IPS-15b (cell line): ENCODE data around the gene GMDS.

Experiments
- H3K27me3 ChIP-seq: one replicate; pipeline ENCODE4 v1.6.1; 2013; ENCODE audit warnings: low read length; ENCODE audit not compliant: control insufficient read depth, insufficient read depth
- H3K36me3 ChIP-seq: one replicate; pipeline ENCODE4 v1.6.1; 2013; ENCODE audit warnings: low read length; ENCODE audit not compliant: control insufficient read depth, insufficient read depth
- H3K4me1 ChIP-seq: one replicate; pipeline ENCODE4 v1.6.1; 2013; ENCODE audit warnings: mild to moderate bottlenecking, low read length; ENCODE audit not compliant: control insufficient read depth, insufficient read depth
- H3K4me3 ChIP-seq: one replicate; pipeline ENCODE4 v1.5.1; 2013; ENCODE audit warnings: low read depth, low read length
- H3K9ac ChIP-seq: one replicate; pipeline ENCODE4 v1.6.1; 2013; ENCODE audit warnings: low read depth, mild to moderate bottlenecking, low read length
- H3K9me3 ChIP-seq: one replicate; pipeline ENCODE4 v1.6.1; 2013; ENCODE audit warnings: mild to moderate bottlenecking, low read length; ENCODE audit not compliant: control insufficient read depth, insufficient read depth

Gene GMDS

DNA sequence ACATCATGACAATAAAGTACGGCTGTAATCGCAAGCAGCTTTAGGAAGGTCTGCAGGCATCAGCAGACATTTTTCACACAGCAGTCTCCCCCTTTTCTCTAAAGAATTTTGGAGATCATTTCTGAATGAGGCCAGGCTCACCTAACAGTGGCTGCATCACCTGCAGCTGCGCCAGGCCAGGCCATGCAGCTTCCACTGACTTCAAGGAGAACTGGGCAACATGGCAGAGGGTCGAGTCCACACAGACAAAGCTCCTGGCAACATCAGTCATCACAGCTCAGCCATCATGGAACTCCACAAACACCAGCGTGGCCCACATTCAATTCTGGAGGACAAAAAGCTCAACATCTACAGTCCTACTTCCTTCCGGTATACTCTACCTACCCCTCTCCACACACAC is 653.5 kb downstream of the GMDS start:
- Histone ChIP-seq H3K27me3 (peaks cover 5% of the 10 kb centered on the region), H3K36me3 (no peaks in the 10 kb centered on the region), H3K9me3 (no peaks in the 10 kb centered on the region), H3K4me3 (no peak overlapping the region), H3K9ac (no peak overlapping the region), H3K4me1 (peaks cover 5% of the 10 kb centered on the region)

DNA sequence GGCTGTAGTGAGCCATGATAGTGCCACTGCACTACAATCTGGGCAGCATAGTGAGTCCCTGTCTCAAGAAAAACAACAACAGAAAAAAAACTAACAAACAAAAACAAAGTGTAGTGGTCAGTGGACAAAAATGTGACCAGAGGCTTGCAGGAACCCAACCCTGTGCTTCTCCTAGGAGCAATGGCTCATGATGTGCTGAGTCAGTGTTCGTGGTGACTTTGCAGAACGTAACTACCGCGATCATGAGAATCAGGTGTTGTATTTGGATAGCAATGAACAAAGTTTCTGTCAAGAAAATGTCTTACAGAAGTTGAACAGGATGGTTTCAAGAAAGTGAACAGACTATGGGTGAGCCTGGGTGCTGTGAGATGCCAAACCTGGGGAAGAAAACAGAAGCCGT is 654.2 kb downstream of the GMDS start:
- Histone ChIP-seq H3K9me3 (no peaks in the 10 kb centered on the region), H3K27me3 (peaks cover 5% of the 10 kb centered on the region), H3K9ac (no peak overlapping the region), H3K4me1 (no peaks in the 10 kb centered on the region), H3K4me3 (no peak overlapping the region), H3K36me3 (no peaks in the 10 kb centered on the region)

DNA sequence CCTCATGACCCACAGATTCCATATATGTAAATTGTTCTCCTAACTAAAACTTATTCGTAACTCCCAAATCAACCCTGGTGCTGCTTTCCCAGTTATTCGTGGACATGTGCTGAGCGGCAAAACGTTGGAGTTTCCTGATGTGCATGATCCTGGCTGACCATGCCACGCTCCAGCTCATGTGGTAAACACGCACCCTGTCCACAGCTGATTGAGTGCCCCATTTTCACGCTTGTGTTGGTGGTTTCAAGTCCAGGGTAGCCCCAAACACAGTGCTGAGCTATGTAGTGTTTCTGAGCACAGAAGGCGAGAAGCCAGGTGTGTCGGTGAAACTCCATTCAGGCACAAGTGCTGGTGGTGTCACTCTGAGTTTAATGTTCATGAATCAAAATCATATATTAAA is 654.8 kb downstream of the GMDS start:
- Histone ChIP-seq H3K9me3 (no peaks in the 10 kb centered on the region), H3K4me1 (no peaks in the 10 kb centered on the region), H3K36me3 (no peaks in the 10 kb centered on the region), H3K27me3 (peaks cover 5% of the 10 kb centered on the region), H3K9ac (no peak overlapping the region), H3K4me3 (no peak overlapping the region)

DNA sequence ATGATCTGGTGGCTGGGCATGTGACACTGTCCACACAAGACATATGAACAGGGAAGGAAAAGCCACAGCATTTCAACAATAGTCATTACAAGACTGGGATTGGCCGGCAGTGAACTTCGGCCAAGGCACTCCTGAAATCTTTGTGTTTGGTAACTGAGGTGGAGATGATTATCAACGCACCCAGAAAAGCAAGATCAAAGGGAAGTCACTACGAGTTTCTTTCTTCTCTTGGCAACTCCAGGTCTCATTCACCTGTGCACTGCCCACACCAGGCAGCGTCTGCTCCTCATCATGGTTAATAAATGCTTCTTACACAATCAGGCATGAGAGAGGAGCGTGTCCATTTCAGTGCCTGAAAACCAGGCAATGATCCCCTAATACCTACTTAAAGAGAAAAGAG is 656.2 kb downstream of the GMDS start:
- H3K9ac ChIP-seq, result no peak overlapping the region
- H3K4me3 ChIP-seq, result no peak overlapping the region
- H3K9me3 ChIP-seq, result no peaks in the 10 kb centered on the region
- H3K27me3 ChIP-seq, result peaks cover 5% of the 10 kb centered on the region
- H3K4me1 ChIP-seq, result no peaks in the 10 kb centered on the region
- H3K36me3 ChIP-seq, result no peaks in the 10 kb centered on the region

DNA sequence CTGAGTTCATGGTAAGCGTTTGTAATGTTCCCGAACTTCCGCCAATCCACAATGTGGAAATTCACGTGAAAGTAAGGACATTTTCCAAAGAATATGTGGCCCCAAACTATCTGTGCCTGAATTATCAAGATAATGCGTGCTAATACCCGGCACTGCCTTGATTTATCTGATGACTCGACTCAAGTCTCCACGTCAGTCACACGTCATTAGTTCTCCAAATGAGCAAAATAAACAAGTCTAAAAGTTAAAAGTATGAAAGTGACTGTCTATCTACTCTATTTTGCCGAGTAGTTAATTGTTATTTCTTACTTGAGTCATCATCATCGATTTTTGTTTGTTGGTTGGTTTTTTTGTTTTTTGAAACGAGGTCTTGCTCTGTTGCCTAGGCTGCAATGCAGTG is 657.4 kb downstream of the GMDS start:
- no peaks in the 10 kb centered on the region for H3K36me3 ChIP-seq
- H3K4me3 ChIP-seq, result no peak overlapping the region
- H3K27me3 ChIP-seq, result no peaks in the 10 kb centered on the region
- H3K4me1 ChIP-seq, result no peaks in the 10 kb centered on the region
- no peaks in the 10 kb centered on the region for H3K9me3 ChIP-seq
- H3K9ac ChIP-seq, result no peak overlapping the region

DNA sequence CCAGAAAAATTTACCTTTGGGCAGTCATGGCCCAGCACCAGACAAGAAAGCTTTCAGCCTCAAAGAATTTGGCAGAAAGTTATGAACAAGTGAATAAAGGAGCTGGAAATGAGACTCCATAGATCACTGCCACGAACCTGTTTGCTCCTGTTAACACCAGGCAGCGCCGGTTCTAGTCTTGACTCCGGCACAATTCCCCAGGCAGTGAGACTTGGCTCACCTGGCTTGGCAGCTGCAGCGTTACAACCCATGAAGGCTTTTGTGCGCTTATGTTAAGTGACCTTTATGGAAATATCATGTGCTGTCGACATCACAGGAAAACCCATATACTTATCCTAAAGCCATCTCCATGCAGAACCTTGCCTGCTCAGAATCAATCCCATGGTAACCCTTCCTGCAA is 657.9 kb downstream of the GMDS start:
- no peaks in the 10 kb centered on the region for H3K27me3 ChIP-seq
- H3K9me3 ChIP-seq, result no peaks in the 10 kb centered on the region
- no peak overlapping the region for H3K9ac ChIP-seq
- no peaks in the 10 kb centered on the region for H3K36me3 ChIP-seq
- no peak overlapping the region for H3K4me3 ChIP-seq
- H3K4me1 ChIP-seq, result no peaks in the 10 kb centered on the region

DNA sequence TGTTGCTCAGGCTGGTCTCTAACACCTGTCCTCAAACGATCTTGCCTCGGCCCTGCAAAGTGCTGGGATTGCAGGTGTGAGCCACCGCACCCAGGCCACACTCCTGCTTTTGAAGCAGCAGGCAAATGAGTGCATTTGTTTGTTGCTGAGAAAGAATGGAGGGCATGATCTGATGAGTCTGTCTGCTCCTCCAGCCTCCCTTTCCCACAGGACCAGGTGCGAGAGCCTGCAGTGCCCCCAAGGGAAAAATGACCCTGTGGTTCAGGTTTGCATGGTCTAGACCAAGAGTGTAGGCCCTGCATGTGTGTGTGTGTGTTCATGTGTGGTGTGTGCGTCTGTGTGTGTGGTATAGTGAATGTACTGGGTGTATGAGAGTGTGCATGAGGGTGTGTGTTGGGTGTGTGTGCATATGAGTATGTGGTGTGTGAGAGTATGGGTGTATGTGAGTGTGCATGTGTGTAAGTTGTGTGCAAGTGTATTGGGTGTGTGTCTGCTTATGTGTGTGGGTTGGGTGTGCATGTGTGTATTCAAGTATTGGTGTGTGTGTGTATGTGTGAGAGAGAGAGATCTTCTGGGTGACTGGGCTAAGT is 658.4 kb downstream of the GMDS start:
- Histone ChIP-seq H3K9me3 (no peaks in the 10 kb centered on the region), H3K4me1 (no peaks in the 10 kb centered on the region), H3K36me3 (no peaks in the 10 kb centered on the region), H3K27me3 (no peaks in the 10 kb centered on the region), H3K9ac (no peak overlapping the region), H3K4me3 (no peak overlapping the region)

DNA sequence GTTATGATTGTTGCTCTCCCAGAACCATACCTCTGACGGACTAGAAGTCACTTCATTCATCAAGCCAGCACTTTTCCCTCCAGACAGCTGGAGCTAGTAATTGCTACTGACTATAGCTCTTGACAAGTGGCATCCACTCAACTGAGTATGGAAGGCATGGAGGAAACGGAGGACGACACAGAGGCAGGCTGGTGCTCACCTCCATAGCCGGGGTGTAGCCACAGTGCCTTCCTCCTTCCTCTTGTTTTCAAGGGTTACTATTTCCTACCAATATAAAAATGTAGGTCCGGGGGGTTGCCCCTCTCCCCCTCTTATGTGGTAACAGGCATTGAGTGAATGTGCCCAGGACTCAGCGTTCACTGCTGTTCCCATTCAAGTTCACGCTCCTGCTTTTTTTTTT is 659.1 kb downstream of the GMDS start:
- Histone ChIP-seq H3K27me3 (no peaks in the 10 kb centered on the region), H3K4me3 (no peak overlapping the region), H3K4me1 (no peaks in the 10 kb centered on the region), H3K9ac (no peak overlapping the region), H3K36me3 (no peaks in the 10 kb centered on the region), H3K9me3 (no peaks in the 10 kb centered on the region)

DNA sequence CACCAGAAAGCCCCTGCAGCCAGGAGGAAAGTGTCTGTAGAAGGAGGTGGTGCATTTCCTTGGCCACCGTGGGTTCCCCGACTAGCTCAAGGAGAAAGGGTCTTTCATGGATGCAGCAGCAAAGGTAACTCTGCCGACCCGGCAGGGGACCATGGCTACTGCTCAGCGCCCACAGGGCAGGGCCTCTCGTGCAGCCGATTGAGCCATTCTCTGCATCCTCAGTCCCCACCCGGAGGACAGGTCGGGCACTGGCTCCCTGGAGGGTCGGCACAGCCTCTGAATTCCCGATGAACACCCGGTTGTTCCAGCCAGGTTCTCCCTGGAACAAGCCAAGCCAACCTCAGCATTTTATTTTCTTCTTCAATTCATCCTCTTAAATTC is 659.7 kb downstream of the GMDS start:
- no peak overlapping the region for H3K9ac ChIP-seq
- H3K36me3 ChIP-seq, result no peaks in the 10 kb centered on the region
- no peak overlapping the region for H3K4me3 ChIP-seq
- no peaks in the 10 kb centered on the region for H3K4me1 ChIP-seq
- no peaks in the 10 kb centered on the region for H3K27me3 ChIP-seq
- H3K9me3 ChIP-seq, result no peaks in the 10 kb centered on the region

DNA sequence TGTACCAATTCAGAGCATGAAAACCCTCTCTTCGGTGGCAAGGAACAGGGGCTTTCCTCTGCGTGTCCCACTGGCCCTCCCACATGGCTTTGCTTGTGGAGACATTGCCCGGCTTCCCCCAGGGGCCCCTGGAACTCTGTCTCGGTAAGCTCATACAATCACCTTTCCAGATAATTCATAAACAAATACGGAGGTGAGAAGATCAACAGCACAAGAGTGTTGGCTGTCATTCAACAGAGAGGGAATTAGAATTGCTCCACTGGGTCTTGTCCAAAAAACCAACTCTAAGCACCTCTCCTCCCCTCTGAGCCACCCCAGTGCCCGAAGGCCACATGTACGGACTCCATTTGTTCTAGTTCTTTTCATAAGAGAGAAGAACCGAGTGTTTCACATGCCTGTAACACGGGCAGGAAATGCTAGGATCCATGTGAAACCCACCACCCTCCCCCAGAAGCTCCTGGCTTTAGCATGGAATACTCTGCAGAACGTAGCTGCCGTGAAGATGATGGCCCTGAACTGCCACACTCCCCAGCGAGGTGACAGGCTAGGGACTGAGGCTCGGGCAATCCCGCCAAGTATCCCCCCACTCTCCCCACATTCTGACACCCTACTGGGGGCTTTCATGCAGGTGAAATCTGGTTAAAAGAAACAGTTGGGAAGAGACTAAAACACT is 660.3 kb downstream of the GMDS start:
- no peaks in the 10 kb centered on the region for H3K4me1 ChIP-seq
- H3K27me3 ChIP-seq, result no peaks in the 10 kb centered on the region
- no peaks in the 10 kb centered on the region for H3K9me3 ChIP-seq
- H3K4me3 ChIP-seq, result no peak overlapping the region
- H3K36me3 ChIP-seq, result no peaks in the 10 kb centered on the region
- no peak overlapping the region for H3K9ac ChIP-seq

DNA sequence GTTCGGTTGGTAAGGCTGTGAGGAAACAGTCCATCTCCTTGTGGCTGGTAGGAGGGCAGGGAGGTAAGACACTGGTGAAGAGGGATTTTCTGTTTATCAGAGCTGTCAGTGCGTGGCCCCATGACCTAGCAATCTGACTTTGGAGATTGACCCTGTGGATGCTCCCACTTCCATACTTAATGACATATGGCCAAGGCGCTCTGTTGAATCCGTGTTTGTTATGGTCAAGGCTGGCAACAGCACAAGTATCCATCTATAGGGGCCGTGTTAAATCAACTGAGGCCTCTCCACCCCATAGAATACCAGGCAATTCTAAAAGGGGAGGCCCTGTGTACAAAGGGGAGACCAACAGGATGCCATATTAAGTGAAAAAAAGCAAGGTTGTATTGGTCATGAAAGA is 661.3 kb downstream of the GMDS start:
- H3K9ac ChIP-seq, result no peak overlapping the region
- no peaks in the 10 kb centered on the region for H3K27me3 ChIP-seq
- H3K9me3 ChIP-seq, result no peaks in the 10 kb centered on the region
- no peaks in the 10 kb centered on the region for H3K36me3 ChIP-seq
- H3K4me3 ChIP-seq, result no peak overlapping the region
- H3K4me1 ChIP-seq, result no peaks in the 10 kb centered on the region

DNA sequence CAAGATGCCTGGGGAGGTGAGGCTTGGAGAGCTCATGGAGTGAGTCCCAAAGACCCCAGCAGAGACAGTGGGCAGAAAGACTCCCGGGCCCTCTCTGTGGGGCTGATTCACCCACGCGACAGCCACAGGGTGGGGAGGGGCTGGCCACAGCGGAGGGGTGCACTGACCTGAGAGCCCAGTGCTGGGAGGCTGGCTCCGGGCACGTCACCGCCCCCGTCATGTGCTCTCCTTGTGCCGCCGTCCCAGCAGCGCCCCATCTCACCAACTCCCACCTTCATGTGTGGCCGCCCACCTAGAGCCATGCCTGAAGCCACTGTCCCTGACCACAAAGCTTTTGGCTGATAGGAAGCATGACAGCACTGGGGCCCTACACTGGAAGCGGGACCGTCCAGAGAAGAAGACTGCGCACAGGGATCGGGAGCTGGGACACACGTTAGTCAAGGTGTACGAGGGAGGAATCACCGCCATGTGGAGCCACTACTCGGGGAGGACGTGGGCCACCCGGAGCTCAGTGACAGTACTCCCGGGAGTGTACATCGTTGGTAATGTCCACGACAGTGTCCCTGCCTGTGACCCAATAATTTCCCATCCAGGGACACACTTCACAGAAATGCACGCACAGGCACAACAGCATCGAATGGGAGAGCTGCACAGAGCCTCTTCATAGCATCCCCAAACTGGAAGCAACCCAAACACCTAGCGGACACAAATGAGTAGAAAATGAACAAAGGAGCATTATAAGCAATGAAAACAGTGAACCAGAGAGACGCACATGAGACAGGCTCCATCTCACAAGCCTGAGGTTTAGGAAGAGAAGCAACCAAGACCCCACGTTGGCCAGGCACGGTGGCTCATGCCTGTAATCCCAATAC is 664.0 kb downstream of the GMDS start:
- Histone ChIP-seq H3K27me3 (peaks cover 3% of the 10 kb centered on the region), H3K4me1 (peaks cover 3% of the 10 kb centered on the region), H3K4me3 (no peak overlapping the region), H3K36me3 (no peaks in the 10 kb centered on the region), H3K9ac (no peak overlapping the region), H3K9me3 (no peaks in the 10 kb centered on the region)
